HTR-8/SVneo (cell line): ENCODE results near the gene SIGMAR1.
"Not testable (repeated sequence)": the region's sequence is repeated elsewhere in the genome, so short reads cannot be mapped to it uniquely, and the experiment has no call there.

Experiments used
- DNase-seq: peaks from one replicate; pipeline ENCODE4 v3.0.0; 2011; ENCODE audit warnings: low spot score, mixed read lengths; ENCODE audit not compliant: insufficient read length
- FAIRE-seq: peaks from 2 replicates; lab custom pipeline; 2011; peaks lifted over from hg19 to GRCh38; lab: Jason Lieb, UNC

SIGMAR1 gene

DNA sequence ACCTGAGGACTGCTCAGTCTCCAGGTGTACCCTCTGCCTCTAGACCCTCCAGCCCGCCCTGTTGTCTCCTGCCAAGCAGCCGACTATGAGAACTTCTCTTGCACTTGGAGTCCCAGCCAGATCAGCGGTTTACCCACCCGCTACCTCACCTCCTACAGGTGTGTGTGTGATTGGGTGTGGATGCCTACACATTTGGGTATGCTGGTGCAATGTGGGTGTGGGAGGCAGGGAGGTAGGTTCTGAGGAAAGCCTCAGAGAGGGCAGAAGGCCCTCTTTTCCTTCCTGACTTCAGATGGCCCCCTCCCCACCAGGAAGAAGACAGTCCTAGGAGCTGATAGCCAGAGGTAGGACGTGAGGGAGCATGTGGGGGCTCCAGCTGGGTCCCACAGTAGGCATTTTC is 19.4 kb upstream of the SIGMAR1 start:
- DNase-seq (no peak), FAIRE-seq (no peak)

DNA sequence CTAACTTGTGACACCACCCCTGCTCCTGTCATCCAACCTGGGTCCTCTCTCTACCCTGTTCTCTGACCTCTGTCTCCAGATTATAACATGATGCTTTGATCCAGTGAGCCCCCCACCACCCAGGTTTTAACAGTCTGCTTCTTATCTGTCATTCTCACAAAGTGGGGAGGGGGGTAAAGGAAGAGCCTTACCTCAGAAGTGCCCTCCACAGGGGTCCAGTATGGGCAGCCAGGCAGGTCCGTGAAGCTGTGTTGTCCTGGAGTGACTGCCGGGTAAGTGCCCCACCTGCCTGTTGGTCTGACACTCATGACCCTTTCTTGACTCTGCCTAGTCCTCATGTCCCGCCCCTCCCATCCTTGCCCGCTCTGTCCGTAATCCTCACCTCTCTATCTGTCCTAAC is 17.8 kb upstream of the SIGMAR1 start:
- FAIRE-seq: no peak
- DNase-seq: no peak

DNA sequence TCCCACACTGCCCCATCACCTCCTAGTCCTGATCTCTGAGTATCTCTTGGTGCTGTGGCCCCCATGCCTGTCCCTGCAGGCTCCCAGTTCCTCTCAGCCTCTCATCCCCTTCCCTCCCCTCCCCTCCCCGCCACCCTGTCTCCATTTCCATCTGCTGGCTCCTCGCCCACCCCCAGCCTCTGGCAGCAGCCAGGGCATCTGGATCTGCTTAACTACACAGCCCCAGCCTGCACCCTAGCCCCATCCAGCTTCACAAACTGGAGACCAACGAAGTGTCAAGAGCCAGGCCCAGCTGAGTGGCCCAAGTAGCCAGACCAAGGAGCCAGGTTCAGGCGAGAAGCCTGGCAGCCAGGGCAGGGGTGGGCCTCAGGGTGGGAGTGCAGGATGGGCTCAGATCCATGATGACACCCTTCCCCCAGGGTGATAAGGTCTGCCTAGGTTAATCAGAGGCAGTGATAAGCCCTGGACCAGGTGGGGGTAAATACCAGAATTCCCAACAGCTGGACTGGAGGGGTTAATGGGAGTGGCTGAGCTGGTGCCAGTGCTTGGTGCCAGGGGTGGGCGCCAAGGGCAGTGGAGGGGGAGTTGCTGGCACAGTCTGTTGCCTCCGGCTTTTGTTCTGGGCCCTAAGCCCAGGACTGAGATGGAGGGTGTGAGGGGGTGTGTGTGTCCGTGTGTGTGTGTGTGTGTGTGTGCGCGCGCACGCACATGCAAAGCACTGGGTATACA is 16.9 kb upstream of the SIGMAR1 start:
- DNase-seq: no peak
- FAIRE-seq: no peak

DNA sequence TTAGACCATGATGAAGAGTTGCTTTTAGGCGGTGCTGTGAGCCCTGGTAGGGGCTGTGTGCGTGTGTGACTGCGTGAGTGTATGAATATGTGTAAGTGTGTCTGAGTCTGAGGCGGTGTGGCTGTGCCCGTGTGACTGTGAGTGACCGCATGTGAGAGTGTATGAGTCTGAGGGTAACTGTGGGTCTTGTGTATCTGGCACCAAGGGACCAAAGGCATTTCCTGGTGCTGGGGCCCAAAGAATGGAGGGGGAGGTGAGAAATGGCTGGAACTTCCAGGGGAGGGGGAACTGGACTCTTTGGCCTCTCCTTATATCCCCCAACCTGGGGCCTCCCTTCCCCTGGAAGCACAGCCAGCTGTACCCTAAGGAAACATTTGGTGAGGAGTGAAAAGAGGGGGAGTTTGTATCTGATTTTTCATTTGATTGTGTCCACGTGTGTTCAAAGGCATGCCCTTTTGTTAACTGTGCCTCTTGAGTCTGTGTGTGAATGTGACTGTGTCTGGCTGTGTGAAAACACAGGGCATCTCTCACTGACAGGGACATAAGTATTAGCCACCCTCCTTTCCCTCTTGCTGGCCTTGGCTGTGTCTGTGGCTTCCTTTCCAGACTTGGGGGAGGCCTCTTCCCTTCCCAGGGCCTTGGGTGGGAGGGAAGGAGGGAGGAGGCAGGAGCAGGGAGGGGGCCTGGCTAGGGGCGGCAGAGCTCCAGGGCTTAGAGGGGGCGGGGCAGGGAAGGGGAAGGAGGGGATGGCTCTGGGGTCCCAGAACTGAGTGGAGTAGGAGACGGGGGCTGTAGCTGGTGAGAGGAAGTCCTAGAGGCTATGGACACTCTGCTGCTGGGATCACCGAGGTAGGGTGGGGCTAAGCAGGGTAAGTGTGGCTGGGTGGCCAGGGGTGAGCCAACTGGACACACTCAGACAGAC is 15.8 kb upstream of the SIGMAR1 start:
- DNase-seq: no peak
- no peak for FAIRE-seq

DNA sequence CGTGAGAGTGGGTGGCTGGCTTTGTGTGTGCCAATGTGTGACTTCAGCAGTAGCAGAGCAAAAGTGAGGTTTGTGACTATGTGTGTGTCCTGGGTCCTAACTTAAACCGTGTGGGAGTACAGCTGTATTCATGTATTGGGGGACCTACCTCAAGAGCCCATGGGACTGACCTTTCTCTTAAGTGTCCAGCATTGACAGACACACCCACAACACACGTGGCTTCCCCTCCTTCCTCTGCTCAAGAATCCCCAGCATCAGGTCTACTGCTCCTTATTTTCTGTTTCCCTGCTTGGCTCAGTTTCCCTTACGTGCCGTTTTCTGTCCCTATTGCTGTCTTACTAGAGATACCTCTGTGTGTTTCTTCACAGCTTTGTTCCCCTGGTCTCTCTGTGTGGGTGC is 15.0 kb upstream of the SIGMAR1 start:
- FAIRE-seq (no peak), DNase-seq (no peak)

DNA sequence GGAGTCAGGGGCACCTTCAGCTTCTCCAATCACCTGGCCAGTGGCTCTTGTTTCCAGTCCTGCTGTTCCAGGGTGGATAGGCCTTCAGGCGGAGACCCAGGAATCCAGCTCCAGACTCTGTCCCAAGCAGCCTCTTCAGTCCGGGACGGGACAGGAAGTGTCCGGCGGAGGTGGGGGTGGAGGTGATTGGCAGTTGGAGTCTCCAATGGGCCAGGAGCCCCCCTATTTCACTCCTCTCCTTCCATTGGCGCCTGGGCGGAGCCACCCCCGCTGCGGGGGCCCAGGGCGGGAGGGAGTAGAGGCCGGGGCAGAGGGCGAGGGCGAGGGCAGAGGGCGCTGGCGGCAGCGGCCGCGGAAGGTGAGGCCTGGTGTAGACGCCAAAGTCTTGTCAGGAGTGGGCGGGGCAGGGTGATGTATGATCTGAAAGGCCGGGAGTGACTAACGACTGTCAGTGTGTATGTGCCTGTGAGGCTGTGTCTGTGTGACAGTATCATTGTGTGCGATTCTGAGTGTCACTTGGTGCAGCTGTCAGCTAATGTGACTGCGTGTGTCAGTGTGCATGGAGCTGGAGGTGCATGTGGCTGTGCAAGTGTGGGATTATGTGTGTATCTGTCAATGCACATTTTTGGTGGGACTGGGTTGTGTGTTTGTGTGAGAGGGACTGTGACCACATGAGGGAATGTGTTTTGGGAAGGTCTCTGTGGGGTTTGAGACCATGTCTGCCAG is 14.5 kb upstream of the SIGMAR1 start, which contains the start of gene IL11RA:
Gene IL11RA, plus strand, starts transcription at position 310 of the 726 bp plus-strand sequence. CDS start 3,033 bp downstream, outside the sequence.
- FAIRE-seq (peak; percentile 65), DNase-seq (peak; percentile 89)

DNA sequence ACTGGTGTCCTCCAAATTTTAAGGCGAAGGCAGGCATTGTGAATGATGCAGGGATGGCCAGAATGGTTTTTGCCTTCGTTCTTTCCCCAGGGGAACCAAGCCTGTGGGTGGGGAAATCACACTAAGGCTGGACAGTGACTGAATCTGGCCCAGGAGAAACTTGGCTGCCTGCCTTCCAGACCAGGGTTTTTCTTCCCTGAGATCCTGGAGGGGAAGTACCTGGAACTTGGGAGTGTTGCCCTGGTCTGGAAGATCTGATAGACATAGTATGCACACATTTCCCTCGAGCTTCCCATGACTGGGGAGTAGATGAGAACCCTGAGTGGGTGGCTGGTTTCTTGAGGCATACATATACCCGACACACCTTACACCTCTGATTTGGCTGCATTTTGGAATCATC is 13.7 kb upstream of the SIGMAR1 start:
- FAIRE-seq (no peak), DNase-seq (no peak)

DNA sequence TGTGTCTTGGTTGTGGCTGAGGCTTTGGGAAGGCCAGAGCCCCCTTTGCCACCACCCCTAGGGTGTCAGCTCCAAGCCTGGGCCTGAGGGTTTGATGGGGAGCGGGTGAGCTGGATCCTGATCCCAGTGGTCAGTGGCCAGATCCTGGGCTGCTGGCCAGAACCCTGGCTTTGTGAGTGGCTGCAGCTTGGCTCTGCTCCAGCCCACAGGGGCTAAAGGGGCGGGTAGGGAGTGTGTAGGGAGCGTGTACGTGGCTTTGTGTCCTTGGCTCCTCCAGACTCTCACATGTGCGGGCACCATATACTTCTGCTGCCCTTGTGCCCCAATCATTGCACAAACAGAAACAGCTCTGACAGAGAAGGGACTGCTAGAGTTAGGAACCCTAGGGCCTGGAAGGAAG is 13.2 kb upstream of the SIGMAR1 start:
- DNase-seq (no peak), FAIRE-seq (no peak)

DNA sequence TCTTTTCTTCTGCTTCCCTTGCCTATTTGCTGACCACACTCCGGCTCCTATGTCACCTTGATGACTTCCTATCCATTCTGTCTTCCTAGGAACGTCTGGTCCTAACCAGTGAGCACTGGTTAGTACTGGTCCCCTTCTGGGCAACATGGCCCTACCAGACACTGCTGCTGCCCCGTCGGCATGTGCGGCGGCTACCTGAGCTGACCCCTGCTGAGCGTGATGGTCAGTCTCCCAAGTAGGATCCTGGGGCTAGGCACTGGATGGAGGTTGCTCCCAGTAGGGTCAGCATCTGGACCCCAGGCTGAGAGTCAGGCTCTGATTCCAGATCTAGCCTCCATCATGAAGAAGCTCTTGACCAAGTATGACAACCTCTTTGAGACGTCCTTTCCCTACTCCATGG is 11.1 kb upstream of the SIGMAR1 start:
- no peak for FAIRE-seq

DNA sequence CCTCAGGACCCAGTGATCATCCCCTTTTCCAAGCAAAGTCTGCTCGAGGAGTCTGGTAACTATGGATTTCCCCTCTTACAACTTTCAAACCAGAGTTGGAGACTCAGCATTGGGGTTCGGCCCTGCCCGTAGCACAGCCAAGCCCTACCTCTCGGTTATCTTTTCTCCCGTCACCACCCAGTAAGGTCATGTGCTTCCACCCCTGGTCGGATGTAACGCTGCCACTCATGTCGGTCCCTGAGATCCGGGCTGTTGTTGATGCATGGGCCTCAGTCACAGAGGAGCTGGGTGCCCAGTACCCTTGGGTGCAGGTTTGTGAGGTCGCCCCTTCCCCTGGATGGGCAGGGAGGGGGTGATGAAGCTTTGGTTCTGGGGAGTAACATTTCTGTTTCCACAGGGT is 10.1 kb upstream of the SIGMAR1 start:
- FAIRE-seq: no peak

More for the DNA sequence above, 11.1 kb upstream of the SIGMAR1 start:
- no peak for DNase-seq

DNA sequence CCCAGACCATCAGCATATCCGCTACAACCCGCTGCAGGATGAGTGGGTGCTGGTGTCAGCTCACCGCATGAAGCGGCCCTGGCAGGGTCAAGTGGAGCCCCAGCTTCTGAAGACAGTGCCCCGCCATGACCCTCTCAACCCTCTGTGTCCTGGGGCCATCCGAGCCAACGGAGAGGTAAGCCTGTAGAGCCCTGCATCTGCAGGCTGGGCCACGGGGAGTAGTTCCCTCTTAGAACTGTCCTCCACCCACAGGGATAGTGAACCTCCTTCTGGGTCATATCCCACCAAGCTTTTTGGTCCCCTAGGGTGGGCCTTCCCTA is 9.5 kb upstream of the SIGMAR1 start:
- no peak for FAIRE-seq

More for the DNA sequence above, 10.1 kb upstream of the SIGMAR1 start:
- no peak for DNase-seq

DNA sequence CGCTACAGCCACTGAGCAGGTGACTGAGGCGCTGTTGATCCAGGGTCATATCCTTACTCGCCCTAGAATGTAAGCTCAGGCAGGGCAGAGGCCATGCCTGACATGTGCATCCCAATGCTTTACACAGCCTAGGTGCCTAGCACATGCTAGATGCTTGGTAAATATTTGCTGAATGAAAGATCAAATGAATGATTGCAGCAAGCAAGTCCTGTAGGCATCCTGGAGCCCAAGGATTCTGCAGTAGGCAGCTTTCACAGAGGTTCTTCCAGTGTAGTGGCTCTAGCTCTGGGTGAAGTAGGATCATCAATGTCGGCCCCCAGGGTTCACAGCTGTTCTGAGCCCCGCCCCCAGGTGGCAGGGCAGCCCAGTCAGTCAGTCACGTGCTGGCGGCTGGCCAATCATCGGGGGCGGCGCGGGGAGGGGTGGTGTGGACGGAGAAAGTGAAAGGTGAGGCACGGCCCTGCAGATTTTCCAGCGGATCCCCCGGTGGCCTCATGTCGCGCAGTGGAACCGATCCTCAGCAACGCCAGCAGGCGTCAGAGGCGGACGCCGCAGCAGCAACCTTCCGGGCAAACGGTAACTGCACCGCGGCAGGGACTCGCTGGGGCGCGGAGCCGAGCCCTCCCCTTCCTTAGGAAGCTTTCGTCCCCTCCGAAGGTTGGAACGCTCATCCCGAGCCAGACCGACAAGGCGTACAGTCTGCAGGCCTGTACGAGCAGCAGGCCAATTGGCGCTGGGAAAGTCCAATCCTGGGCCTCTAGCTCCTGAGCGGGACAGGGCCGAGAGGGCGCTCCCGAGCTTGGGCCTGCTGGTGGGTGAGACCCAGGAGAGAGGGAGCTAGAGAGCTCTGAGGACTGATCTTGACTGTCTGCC is 8.9 kb upstream of the SIGMAR1 start, which contains the start of gene GALT:
Gene GALT, plus strand, starts transcription at position 465 of the 873 bp plus-strand sequence. Its CDS starts 30 bp downstream, at position 495.
- FAIRE-seq (peak; percentile 9), DNase-seq (peak; percentile 90)

More for the DNA sequence above, 9.5 kb upstream of the SIGMAR1 start:
- DNase-seq: no peak

DNA sequence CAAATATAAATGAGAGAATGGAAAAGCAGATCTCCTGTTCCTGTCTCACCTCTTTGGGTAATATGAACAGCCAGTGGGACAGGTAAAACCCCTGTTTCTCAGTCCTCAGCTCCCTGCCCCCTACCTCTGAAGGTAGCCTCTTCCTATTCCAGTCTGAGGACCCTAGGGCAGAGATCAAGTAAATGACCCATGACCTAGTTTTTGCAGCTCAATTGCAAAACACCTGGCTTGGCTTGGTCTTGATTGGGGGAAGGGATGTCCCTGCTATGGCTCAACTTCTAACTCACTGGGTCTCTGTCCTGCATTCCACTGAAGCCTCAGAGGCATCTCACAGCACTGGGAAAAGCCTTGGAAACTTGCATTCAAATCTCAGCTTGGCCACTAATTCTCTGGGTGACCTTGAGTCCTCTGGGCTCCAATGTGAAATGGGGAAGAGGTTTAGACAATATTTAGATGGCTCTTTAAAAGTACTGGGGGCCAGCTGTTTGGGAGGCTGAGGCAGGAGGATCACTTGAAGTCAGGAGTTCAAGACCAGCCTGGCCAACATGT is 7.3 kb upstream of the SIGMAR1 start:
- FAIRE-seq (no peak), DNase-seq (no peak)

DNA sequence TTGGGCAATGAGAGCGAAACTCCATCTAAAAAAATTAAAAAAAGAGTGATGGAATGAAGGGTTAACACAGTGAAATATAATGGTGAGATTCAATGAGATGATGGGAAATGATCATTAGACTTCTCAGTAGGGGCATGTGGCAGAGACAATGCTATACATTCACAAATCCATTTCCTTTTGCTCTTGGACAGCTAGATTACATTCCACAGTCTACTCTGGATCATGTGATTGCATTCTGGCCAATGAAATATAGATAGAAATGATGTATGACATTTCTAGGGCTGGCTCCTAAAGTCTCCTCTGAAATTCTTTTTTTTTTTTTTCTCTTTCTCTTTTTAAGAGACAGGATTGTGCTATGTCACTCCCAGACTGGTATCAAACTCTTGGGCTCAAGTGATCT is 5.1 kb upstream of the SIGMAR1 start:
- DNase-seq (no peak), FAIRE-seq (no peak)

DNA sequence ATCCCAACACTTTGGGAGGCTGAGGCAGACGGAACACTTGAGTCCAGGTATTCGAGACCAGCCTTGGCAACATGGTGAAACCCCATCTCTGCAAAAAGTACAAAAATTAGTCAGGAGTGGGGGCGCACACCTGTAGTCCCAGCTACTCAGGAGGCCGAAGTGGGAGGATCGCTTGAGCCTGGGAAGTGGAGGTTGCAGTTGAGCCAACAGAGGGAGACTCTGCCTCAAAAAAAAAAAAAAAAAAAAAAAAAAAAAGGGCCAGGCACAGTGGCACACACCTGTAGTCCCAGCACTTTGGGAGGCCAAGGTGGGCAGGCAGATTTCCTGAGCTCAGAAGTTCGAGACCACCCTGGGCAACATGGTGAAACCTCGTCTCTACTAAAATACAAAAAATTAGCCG is 1.7 kb upstream of the SIGMAR1 start:
- FAIRE-seq, DNase-seq: not testable (repeated sequence)

DNA sequence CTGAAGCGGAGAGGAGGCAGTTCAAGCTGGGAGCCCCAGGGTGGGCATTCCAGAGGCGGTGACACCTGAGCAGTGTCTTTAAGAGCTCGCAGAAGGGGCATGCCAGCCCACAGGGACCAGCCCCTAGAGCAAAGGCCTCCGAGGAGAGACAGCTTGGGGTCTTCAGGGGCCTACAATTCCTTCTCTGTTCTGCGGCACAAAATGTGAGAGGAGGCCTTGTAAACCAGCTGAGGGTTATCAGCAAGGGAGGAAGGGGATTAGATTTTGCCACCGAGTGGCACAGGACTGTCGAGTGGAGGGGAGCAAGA is 505 bp upstream of the SIGMAR1 start:
- no peak for FAIRE-seq
- DNase-seq: no peak

DNA sequence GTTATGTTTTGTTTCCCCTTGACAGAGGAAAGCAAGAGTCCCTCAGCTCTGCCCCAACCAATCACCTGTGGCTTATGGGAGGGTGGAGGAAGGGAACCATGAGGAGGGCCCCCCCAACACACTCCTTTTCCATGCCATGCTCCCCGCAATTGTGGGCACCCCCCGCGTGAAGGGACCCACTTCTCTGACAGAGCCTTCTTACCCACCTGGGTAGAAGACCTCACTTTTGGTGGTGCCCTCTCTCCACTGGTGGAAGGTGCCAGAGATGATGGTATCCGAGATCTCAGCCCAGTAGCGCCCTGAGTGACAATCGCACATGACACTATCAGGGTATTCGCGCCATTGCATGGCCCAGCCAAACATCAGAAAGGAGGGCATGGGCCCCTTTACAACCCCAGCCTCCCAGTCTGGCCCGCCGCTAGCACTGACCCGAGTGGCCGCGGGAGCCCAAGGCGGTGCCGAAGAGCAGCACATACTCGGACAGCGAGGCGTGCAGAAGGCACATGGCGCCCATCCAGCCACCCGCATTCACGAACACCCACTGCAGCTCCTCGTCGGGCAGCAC is 714 bp downstream of the SIGMAR1 start:
- FAIRE-seq: no peak
- DNase-seq: no peak

DNA sequence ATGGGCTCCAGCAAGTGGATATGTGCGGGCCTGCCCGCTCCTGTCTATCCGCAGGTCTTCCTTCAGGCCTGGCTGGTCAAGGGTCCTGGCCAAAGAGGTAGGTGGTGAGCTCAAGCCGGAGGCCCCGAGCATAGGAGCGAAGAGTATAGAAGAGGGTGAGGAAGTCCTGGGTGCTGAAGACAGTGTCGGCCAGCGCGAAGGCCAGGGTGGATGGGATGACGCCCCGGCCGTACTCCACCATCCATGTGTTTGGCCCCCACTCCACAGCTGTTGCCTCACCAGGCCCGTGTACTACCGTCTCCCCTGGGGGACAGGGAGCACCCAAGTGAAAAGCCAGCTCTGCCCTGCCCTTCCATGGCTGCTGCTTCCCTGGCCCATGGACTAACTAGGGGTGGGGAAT is 2.0 kb downstream of the SIGMAR1 start:
- FAIRE-seq: no peak

DNA sequence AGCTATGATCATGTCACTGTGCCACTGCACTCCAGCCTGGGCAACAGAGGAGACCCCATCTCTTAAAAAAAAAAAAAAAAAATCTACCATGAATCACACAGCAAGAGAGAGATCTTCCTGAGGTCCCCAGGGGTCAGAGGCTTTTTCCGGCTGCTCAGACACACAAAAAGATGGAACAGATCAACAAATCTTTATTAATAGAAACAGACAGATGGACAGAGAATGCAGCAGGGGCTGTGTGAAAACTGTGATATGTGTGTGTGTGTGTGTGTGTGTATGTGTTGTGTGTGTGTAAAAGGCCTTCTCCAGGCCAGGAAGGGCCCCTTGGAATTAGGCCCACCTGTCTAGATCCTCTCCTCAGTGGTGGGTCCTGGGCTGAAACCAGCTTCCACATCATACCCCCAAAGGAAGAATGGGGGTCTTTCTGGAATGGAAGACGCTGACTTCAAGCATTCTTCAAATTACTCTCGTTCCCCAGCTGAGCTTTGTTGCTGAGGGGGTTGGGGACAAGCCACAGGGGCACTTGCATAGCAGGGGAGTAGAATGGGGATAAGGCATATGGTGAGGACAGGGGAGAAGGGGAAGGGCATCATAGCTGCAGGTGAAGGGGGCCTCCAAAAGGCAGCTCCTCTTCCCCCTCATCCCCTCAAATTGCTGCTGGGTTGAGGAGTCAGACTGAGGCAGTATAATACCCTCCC is 2.9 kb downstream of the SIGMAR1 start:
- DNase-seq: no peak
- no peak for FAIRE-seq

More for the DNA sequence above, 2.0 kb downstream of the SIGMAR1 start:
- no peak for DNase-seq
